GM21367 (cell line): Measurements from ENCODE around the gene HACL1.
A peak's percentile ranks its signal among the peaks of the same experiment; 100 is the strongest.
"Not testable (repeated sequence)": the region's sequence is repeated elsewhere in the genome, so short reads cannot be mapped to it uniquely, and the experiment has no call there.

Source experiments
- ATAC-seq: cut with Tn5 transposase; IDR thresholded peaks from one replicate; pipeline ENCODE4 v1.9.1; 2021; ENCODE audit not compliant: unreplicated experiment

HACL1 gene

DNA sequence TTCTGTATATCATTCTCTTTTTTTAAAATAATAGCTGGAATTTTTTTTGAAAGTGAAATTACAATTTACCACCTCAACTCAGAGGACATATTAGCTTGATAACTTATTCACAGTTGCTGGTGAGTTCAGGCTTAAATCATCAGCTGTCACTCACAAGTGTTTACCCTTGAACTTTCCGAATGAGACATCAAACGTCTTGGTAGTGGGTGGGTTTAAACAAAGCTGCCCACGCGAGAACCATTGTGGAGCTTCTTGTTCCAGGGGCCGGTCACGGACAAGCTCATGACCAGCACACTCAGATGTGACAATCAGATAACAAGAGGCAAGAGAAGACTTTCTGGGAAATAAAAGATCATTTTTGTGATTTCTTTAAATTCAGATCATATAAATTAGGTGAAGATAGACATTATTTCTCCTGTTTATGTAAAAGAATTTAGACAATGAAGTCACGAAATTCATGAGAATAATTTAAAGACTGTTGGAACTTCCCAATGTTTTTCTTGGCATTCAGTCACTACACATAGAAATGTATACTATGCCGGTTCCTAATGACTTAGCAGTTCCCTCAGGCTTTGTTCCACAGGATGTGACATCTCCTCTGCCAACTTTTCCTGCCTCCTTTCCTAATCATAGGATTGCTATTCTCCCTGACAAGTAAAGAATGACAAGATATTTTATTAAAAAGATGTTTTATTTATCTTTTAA lies 29.4 kb upstream of the HACL1 start:
- peak; percentile 29 for ATAC-seq

GRCh38 chr3:15629860-15630597 lies 28.7 kb upstream of the HACL1 start:
- ATAC-seq: peak; percentile 92

- no peak for ATAC-seq
Measured at GRCh38 chr3:15628967-15629366, 27.6 kb upstream of the HACL1 start.

DNA sequence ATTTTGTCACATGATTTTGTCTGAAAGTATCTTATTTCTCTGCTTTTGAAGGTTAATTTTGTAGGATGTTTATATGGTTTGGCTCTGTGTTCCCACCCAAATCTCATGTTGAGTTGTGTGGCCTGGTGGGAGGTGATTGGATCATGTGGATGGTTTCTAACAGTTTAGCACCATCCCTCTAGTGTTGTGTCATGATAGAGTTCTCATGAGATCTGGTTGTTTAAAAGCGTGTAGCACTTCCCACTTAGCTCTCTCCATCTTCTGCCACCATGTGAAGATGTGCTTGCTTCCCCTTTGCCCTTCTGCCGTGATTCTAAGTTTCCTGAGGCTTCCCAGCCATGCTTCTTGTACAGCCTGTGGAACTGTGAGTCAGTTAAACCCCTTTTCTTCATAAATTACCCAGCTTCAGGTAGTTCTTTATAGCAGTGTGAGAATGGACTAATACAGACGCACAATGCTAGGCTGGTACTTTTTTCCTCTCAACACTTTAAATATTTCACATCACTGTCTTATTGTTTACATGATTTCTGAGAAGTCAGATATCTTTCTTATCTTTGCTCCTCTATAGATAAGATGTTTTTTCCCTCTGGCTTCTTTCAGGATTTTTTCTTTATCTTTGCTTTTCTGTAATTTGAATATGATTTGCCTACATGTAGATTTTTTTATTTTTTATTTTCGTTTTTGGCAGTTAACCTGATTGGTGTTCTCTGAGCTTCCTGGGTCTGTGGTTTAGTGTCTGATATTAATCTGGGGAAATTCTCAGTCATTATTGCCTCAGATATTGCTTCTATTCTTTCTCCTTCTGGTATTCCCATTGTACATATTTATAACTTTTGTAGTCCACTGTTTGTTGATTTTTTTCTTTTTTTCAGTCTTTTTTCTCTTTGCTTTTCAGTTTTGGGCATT lies 22.4 kb upstream of the HACL1 start:
- ATAC-seq: no peak

- ATAC-seq: not testable (repeated sequence)
Measured at GRCh38 chr3:15619659-15620464, 18.5 kb upstream of the HACL1 start.

GRCh38 chr3:15616053-15616452 lies 14.7 kb upstream of the HACL1 start:
- ATAC-seq: no peak

DNA sequence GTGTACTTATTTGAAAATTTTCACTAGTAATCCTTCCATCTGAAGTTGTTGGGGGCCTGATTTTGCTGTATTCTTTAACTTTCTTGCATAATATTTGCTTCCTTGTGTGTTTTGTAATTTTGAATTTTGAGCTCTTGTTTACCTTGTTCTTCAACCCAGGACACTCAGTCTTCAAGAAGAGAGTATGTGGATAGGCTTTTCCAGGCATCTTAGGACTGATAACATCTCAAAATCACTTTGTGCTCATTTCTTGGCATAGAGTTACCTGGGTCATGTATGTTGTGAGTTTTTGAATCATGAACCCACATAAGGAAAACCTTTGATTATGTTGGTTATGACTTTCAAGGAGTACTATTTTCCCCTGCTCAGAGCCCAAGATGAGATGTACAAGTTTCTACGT lies 13.6 kb upstream of the HACL1 start:
- no peak for ATAC-seq

- no peak for ATAC-seq
Measured at GRCh38 chr3:15612001-15612400, 10.6 kb upstream of the HACL1 start.

GRCh38 chr3:15611018-15611417 lies 9.6 kb upstream of the HACL1 start:
- no peak for ATAC-seq

DNA sequence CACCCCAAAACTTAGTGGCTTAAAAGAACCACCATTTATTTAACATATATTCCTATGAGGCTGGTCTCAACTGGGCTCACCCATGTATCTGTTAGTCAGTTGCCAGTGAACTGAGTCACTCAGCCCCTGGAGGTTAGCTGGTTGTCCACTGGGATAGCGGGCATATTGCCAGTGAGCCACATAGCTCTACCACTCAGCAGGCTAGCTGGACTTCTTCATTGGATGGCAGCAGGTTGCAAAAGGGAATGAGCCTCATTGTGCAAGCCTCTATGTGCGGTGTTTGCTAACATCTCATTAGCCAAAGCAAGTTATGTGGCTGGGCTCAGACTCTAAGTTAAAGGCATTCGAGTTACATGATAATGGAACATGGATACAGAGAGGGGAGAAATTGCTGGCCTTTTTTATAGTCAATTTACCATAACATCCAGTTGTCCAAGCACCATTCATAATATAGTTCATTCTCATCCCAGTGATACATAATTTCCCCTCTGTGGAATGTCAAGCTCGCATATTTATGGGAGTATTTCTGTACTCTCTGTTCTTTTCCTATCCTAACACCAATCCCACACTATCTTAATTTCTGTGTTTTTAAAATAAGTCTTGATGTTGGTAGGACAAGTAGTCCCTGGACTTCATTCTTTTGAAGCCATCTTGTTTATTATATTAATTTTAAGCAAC lies 8.9 kb upstream of the HACL1 start:
- ATAC-seq: no peak

DNA sequence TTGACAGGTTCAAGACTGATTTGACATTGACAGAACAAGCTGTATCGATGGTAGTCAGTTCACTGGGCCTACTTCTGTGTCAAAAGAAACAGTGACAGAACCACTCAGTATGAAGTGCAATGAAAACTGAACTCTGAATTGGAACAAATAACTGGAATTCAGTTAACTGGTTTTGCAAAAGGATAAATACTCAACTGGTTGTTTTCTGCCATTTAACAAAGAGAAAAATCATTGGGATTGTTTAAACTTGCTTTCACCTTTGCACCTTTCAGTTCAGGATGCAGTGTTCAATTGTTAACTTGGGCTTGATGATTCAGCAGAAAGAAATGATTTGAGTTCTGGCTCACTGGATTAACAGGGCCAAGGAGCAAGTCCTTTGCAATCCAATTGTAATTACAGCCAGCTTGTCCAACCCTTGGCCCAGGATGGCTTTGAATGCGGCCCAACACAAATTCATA lies 5.1 kb upstream of the HACL1 start:
- ATAC-seq: no peak

DNA sequence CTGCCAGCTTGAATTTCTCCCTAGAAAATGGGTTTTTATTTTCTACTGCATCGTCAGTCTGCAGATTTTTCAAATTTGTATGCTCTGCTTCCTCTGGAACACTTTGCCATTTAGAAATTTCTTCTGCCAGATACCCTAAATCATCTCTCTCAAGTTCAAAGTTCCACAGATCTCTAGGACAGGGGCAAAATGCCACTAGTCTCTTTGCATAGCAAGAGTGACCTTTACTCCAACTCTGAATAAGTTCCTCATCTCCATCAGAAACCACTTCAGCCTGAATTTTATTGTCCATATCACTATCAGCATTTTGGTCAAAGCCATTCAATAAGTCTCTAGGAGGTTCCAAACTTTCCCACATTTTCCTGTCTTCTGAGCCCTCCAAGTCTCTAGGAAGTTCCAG lies 3.2 kb upstream of the HACL1 start:
- not testable (repeated sequence) for ATAC-seq

- ATAC-seq: not testable (repeated sequence)
Measured at GRCh38 chr3:15602816-15603215, 1.4 kb upstream of the HACL1 start.

GRCh38 chr3:15602146-15602536 lies 772 bp upstream of the HACL1 start:
- peak; percentile 12 for ATAC-seq

DNA sequence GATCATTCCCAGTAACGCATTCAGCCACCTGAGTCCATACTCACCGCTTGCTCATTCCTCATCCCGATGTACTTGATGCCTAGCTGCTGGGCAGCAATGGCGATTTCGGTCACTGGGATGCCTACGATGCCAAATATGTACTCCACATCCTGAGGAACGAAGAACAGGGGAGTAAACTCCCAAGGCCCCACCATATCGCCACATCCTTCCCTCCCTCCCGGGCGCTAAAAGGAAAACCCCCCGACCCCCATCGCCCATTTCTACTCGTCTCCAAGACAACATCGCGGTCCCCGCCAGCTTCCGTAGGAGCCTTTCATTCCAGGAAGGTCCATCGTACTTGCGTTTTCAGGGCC lies 347 bp downstream of the HACL1 start:
- ATAC-seq: peak; percentile 7

DNA sequence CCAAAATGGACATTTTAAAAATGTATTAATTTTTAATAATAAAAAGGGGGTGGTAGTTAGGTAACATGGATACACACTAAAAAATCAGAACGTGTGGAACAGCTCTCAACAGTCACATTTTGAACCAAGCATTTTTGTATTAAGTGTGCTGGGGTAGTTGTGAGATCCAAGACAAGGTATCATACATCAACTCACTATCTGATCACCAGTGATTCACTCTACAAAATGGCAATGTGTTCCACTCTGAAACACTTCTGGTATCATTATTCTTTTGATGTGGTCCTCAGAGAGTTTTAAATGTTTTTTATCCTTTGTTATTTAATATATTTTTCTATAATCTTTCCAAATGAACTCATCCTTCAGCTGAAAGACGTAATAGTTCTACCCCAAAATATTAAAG lies 5.4 kb downstream of the HACL1 start:
- ATAC-seq: no peak

DNA sequence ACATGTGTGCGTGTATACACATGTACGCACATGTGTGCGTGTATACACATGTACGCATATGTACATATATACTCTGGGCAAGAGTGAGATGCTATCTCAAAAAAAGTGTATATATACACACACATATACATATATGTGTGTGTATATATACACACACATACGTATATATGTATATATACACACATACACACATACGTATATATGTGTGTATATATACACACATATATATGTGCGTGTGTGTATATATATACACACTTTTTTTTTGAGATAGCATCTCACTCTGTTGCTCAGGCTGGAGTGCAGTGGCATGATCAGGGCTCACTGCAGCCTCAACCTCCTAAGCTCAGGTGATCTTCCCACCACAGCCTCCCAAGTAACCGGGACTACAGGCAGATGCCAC lies 8.4 kb downstream of the HACL1 start:
- ATAC-seq: no peak

DNA sequence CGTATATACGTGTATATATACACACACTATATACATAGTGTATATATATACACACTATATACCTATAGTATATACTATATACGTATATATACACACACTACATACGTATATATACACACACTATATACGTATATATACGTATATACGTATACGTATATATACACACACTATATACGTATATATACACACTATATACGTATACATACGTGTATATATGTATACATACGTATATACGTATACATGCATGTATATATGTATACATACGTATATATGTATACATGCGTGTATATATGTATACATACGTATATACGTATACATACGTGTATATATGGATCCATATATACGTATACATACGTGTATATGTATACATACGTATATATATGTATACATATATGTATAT lies 9.4 kb downstream of the HACL1 start:
- ATAC-seq: no peak

- no peak for ATAC-seq
Measured at GRCh38 chr3:15591242-15591641, 10.1 kb downstream of the HACL1 start.

- ATAC-seq: no peak
Measured at GRCh38 chr3:15585111-15585845, 16.1 kb downstream of the HACL1 start.
